HG02588 (cell line): Measurements from ENCODE around the gene PGC.
"Not testable (repeated sequence)": the region's sequence is repeated elsewhere in the genome, so short reads cannot be mapped to it uniquely, and the experiment has no call there.

Experiments
- ATAC-seq: cut with Tn5 transposase; IDR thresholded peaks from one replicate; pipeline ENCODE4 v1.9.1; 2021; ENCODE audit warnings: mild to moderate bottlenecking, moderate library complexity; ENCODE audit not compliant: unreplicated experiment

The PGC gene

GRCh38 chr6:41777551-41778285 is 30.5 kb upstream of the PGC start:
- no peak for ATAC-seq

GRCh38 chr6:41775293-41775882 is 28.2 kb upstream of the PGC start:
- ATAC-seq, result no peak

DNA sequence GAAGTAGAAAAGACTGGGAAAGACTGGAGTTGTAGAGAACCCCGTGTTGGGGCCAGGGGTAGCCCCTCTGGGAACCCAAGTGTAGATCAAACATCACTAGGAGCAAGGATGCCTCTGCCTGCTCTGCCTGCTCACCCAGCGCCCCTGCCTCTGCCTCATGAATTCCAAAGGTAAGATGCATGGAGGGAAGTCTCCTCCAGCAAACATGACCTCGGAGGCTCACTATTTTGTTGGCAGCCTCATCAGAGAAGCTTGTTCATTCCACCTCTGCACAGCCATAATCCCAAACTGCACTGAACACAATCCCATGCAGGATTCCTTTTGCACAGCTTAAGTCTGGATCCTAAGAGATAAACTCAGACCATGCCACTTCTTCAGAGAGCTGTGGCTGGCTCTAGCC is 27.6 kb upstream of the PGC start:
- no peak for ATAC-seq

- no peak for ATAC-seq
Observed at GRCh38 chr6:41771058-41771983, 24.1 kb upstream of the PGC start.

GRCh38 chr6:41770381-41771057 is 23.3 kb upstream of the PGC start:
- no peak for ATAC-seq

DNA sequence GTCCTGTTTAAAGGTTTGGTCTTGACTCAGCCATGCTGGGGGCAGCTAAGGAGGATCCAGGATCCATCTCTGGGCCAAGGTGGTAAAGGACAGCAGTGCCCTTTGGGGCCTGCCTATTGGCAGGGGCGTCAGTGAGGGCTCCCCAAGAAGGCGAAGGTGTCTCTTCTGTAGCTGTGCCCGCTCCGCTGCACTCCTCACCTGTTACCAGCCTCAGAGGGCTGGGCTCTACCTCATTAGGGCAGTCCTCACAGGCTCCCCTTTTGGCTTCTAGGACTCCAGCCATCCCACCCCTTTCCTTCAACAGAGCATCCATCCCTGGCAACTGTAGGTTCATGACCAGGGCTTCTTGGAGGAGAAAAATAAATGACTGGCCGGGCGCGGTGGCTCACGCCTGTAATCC is 22.2 kb upstream of the PGC start:
- ATAC-seq, result no peak

DNA sequence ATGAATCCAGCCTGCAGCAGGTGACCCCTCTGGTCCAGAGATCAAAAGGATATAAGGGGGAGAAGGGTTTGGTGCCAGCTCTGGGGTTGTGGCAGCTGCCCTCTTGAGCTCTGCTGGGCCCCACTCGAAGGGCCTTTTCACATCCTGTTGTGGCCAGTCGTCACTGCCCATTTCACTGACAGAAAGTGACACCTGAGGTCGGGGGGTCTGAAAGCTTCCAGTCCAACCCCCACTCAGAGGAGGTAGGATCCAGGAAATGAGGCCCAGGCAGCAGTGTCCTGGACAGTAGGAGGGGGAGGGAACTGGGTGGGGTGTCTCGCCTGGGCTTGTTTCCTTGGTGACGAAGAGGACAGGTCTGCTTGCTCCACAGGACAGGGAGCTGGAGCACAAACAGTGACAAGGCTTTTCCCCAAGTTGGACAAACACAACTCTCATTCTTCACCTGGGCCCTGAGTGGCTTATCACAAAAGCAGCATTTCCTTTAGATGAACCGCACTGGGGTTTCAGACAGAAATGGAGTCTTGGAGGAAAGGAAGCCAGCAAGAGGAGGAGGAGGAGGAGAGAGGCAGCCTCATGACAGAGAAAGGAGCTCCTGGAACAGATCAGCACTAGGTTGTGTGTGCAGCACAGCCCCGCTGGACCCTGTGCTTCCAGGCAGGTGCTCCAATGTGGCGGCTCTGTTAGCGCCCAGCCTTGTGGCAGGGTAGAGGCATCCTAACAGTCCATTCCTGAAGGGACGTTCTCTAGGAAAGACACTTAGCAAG is 21.5 kb upstream of the PGC start:
- ATAC-seq, result no peak

DNA sequence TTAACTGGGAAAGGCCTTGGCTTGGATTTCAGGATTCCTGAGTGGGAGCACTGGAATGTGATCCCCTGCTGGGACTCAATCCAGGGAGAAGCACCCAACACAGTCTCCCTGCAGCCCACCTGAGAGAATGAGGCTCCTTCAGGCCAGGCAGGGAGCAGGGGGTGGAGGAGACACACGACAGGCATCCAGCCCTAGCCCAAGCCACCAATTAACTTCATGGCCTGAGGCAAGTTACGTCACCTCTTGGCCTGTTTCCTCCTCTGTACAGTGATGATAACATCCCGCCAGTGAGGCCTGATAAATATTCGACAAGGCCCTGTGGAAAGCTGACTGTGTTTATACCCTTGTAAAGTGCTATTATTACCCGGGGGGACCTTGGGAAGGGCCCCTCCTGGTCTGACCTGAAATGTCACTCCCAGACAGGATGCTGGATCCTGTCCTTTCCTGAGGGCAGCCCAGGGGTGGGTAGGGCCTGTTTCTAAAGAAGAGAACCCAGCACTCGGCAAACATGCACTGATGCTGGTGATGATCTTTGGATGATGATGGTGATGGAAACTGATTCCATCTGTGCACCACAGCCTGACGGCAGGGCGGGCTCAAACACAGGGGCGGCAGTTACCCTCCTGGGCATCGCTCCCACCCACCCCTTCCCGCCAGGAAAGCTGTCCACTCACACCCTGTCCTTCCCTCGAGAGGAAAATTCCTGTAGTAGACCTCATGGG is 20.1 kb upstream of the PGC start:
- ATAC-seq, result no peak

- not testable (repeated sequence) for ATAC-seq
Observed at GRCh38 chr6:41766043-41766664, 19.0 kb upstream of the PGC start.

DNA sequence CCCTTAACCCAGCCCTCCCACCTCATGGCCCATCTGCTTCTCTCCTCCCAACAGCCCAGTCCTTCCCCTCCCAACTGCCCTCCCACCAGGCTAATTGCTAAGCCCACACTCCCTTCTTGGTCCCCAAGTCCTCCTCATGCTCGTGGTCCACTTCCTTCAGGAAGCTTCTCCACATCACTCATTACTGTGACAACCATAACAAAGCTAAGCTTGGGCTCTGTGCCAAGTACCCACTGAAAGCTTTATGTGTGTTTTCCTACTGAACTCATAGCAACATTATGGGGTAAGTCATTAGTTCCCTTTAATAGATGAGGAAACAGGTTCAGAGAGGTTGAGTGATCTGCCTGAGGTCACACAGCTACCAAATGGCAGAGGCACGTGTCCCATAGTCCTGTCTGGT is 16.3 kb upstream of the PGC start:
- ATAC-seq, result no peak

DNA sequence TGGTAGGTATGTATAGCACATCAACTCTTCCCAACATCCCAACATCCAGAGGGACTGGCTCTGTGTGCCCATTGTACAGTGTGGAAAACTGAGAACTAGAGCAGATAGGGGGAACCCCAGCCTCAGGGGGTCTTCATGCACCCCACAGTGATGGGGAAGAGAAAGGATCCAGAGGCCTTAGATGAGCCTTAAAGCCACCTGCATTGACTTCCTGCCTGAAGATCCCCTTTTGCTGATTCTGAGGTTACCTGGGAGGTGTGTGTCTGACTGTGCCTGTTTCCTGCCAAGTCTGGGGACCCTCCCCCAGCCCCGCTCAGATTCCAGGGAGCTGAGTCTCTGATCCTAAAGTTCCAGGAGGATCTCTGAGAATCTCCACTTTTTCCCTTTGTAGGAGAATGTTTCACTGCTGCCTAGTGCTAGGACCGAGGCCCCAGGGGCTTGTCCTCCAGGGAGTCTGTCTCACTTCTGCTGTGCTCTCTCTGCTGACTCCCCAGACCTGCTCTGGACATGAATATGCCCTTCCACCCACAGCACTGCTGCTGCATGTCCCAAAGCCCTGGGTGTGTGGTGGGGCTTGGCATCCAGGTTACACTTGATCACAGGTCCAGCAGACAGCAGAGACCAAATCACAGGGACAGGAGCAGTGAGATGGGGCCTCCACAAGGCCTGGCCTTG is 12.8 kb upstream of the PGC start:
- no peak for ATAC-seq

- ATAC-seq, result no peak
Observed at GRCh38 chr6:41759106-41759904, 12.1 kb upstream of the PGC start.

- no peak for ATAC-seq
Observed at GRCh38 chr6:41758641-41759035, 11.4 kb upstream of the PGC start.

DNA sequence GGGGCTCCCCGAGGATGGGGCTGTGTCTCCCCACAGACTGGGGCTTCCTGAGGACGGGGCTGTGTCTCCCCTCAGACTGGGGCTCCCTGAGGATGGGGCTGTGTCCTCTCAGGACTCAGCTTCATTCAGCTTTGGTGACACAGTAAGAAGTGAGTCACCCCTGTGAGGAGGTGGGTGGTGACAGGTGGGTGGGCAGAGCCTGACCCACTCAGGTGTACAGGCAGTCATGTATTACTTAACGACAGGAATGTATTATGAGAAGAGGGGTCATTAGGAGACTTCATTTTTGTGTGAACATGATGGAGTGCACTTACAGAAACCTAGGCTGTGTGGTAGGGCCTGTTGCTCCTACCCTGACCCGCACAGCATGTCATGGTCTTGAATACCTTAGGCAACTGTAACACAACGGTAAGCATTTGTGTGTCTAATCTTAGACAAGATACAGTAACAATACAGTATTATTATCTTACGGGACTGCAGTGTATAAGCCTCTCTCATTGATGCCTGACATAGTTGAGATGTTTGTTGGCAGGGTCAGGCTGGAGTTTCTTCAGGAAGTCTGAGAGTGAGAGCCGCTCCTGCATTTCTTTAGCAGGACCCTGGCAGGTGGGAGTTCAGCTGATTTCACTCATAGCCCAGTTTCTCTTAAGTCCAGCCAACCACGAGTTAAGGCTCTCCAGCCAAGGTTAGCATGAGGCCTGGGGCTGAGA is 10.9 kb upstream of the PGC start:
- no peak for ATAC-seq

GRCh38 chr6:41757271-41757670 is 10.1 kb upstream of the PGC start:
- ATAC-seq, result no peak

DNA sequence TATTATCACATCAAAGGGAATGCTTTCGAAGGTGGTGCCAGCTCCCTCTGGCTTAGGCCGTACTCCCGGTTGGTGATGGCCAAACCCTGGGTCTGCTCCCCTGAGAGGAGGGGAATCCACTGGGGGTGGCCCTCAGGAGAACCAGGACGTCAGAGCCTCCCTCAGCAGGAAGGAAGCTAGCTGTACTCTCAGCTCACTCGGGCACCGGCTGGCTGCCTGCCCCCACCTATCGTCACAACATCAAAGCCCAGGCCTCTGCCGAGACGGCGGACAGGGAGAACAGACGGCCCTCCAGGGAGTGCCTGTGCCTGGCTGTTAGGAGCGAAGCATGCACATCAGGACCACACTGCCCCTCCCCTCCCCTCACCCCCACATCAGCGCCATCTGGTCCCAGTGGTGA is 9.2 kb upstream of the PGC start:
- ATAC-seq, result no peak

DNA sequence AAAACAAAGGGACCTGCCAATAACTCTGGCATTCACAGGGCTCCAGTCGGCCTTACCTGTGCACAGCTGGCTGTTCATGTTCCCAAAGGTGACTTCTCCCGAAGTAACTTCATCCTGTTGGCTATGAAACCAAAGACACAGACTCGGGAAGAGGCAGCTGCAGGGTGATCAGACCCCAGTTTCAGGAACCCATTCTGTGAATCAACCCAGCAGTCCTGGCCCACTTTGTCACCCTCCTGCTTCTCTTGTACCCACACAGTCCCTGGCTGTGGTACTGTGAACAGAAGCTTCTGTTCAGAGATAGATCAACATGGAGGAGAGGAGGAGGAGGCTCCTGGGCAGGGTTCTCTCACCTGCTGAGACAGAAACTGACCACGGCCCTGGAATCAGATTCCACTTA is 8.7 kb upstream of the PGC start:
- ATAC-seq, result no peak
